ENCODE measurements around the gene RTP2. TPM values are rescaled to one million over a fixed set of nuclear protein-coding genes. Genes with fewer than 3 reads are reported as not detected.

Gene RTP2
- total and polyA plus RNA-seq, 2 donors (not counting 3 experiments of a cell fraction or from before 2014, with no cell fraction given), result not detected

GRCh38 chr3:187721055-187721454, 18.7 kb upstream of the RTP2 start:
- Histone ChIP-seq H3K4me1 (ENCODE audit: control insufficient read depth, extremely low read depth, insufficient read depth, low read length) (no peaks in the 10 kb centered on the region), H3K9ac (replicated peaks; ENCODE audit: extremely low read depth, insufficient read depth, low read length) (no peak overlapping the region), H3K9me1 (replicated peaks; ENCODE audit: control insufficient read depth, extremely low read depth, insufficient read depth, low read length) (no peaks in the 10 kb centered on the region), H3K79me2 (ENCODE audit: control insufficient read depth, insufficient read depth, low read length) (no peaks in the 10 kb centered on the region), H3K27me3 (ENCODE audit: control insufficient read depth in 2 of 2, insufficient read depth in 2 of 2, low read length in 2 of 2) (no peaks in the 10 kb centered on the region), H3K4me2 (ENCODE audit: insufficient read depth, low read length) (no peak overlapping the region), H3K9me3 (replicated peaks; ENCODE audit: control insufficient read depth, insufficient read depth, low read length) (no peaks in the 10 kb centered on the region), H3K4me3 (replicated peaks in 1 of 3; ENCODE audit: insufficient read depth in 1 of 3, low read depth in 1 of 3, low read length in 3 of 3) (no peak overlapping the region), H4K20me1 (replicated peaks; ENCODE audit: control insufficient read depth, extremely low read depth, insufficient read depth, low read length) (no peaks in the 10 kb centered on the region), H3K27ac (ENCODE audit: insufficient read depth, low read depth, low read length) (no peak overlapping the region), H2AFZ (ENCODE audit: low read depth, low read length) (no peak overlapping the region), H3K36me3 (ENCODE audit: control insufficient read depth in 2 of 2, extremely low read depth in 1 of 2, insufficient read depth in 2 of 2, low read length in 2 of 2) (peaks cover 18 to 19% of the 10 kb centered on the region in 2 experiments)
- FAIRE-seq (no peak), DNase-seq (ENCODE audit: low read depth, low spot score) (no peak)
- TF ChIP-seq CTCF (IDR thresholded peaks at IDR 0.05; ENCODE audit: extremely low read depth in 1 of 2, insufficient read depth in 1 of 2, low read depth in 1 of 2, low read length in 2 of 2) (no peak), MYC (IDR thresholded peaks at IDR 0.05; ENCODE audit: low read depth, low read length) (no peak), FOS (IDR thresholded peaks at IDR 0.05; ENCODE audit: borderline replicate concordance, insufficient read depth, low read length) (no peak), GATA2 (IDR thresholded peaks at IDR 0.05; ENCODE audit: insufficient read depth, insufficient read length, low read depth, low read length) (no peak), POLR2AphosphoS5 (IDR thresholded peaks at IDR 0.05; ENCODE audit: insufficient read depth, low read depth, low read length) (no peak), JUN (IDR thresholded peaks at IDR 0.05; ENCODE audit: borderline replicate concordance, insufficient read depth, insufficient read length, low read depth) (no peak), POLR2A (IDR thresholded peaks at IDR 0.05; ENCODE audit: low read depth, low read length) (no peak), EZH2 (IDR thresholded peaks at IDR 0.05; ENCODE audit: borderline replicate concordance, low read depth, low read length, severe bottlenecking) (no peak)
- TF ChIP-seq, protein P1, sequence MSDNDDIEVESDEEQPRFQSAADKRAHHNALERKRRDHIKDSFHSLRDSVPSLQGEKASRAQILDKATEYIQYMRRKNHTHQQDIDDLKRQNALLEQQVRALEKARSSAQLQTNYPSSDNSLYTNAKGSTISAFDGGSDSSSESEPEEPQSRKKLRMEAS (IDR thresholded peaks at IDR 0.05; ENCODE audit: insufficient read depth, insufficient read length), result no peak
- no TSS peak for BruUV-seq (replicated peaks)
- CTCF ChIA-PET, result interaction anchor here (1.4 to 1.7 kb wide), 2 partner anchors 41 to 399 kb away, joined by 3 read pairs; no protein-coding TSS in a partner anchor
- POLR2A ChIA-PET, result no interaction called here
- dilution Hi-C loops (cut with MboI; ENCODE audit: extremely low pct_ligation_motif_present, low sequenced_read_pairs) (no loop called here), intact Hi-C loops (cut with micrococcal nuclease) (no loop called here)
